NT2/D1 (cell line): ENCODE data around the gene LIMS3.
"Not testable (repeated sequence)": the region's sequence is repeated elsewhere in the genome, so short reads cannot be mapped to it uniquely, and the experiment has no call there.

Experiments
- YY1 ChIP-seq: IDR thresholded peaks from 2 replicates; pipeline ENCODE4 v1.6.1; 2011; ENCODE audit not compliant: insufficient read length, insufficient read depth
- ZNF274 ChIP-seq: IDR thresholded peaks from 2 replicates; pipeline ENCODE4 v1.6.1; 2011; ENCODE audit warnings: mild to moderate bottlenecking, low read depth, low read length

DNA sequence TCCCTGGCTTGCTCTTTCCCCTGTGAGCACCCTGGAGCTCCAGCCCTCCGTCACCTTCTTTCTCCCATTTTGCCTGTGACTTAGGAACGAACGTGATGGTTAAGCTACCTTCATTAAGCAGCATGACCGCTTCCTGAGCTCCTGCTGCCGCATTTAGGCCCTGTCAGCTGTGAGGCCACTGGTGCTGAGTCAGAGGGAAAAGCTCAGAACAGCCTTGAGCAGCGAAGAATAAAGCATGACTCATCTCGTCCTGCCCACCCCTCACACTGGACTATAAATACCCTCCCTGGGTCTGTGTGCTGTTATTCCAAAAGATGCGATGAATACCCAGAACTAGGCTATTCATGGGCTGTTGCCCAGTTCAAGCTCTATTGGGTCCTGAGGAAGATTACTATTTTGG lies 7.3 kb downstream of the LIMS3 start:
- TF ChIP-seq YY1, ZNF274: not testable (repeated sequence)
